GM19239 (cell line): Measurements from ENCODE around the gene CENPM.

Experiments used
- DNase-seq: peaks from one replicate; pipeline ENCODE4 v3.0.0; 2011; ENCODE audit warnings: low spot score; ENCODE audit not compliant: insufficient read length
- FAIRE-seq: peaks from 2 replicates; lab custom pipeline; 2011; peaks lifted over from hg19 to GRCh38; lab: Jason Lieb, UNC

The CENPM gene

DNA sequence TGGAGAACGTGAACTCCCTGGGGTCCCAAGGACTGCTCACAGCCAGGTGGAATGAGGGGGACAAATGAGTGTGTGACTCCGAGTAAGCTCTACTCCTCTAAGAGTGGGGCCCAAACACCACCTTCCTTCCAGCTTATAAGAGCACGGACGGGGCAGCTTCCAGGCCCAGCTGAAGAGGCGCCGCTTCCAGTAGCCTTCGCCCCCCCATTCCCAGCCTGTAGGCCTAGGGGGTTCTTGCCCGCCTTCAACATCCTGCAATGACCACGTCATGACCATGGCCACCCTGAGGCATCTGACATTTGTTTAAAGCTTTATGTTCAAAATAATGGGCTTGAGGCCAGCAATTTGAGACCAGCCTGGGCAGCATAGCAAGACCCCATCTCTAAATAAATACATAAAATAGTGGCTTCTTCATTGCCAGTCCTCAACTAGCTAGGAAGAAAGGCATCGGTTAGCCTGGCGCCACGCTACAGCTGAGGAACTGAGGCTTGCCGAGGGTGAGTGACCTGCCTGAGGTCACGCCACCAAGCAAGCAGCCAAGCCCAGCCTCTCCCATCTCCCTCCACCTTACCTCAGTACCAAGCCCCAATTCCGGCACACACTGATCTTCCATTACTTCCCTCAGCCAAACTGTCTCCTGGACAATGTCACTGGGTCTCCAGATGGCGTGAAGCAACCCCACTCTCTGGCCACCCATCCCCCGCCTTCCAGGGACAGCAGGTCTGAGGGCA, 12.5 kb downstream of the CENPM start:
- FAIRE-seq (no peak), DNase-seq (no peak)

DNA sequence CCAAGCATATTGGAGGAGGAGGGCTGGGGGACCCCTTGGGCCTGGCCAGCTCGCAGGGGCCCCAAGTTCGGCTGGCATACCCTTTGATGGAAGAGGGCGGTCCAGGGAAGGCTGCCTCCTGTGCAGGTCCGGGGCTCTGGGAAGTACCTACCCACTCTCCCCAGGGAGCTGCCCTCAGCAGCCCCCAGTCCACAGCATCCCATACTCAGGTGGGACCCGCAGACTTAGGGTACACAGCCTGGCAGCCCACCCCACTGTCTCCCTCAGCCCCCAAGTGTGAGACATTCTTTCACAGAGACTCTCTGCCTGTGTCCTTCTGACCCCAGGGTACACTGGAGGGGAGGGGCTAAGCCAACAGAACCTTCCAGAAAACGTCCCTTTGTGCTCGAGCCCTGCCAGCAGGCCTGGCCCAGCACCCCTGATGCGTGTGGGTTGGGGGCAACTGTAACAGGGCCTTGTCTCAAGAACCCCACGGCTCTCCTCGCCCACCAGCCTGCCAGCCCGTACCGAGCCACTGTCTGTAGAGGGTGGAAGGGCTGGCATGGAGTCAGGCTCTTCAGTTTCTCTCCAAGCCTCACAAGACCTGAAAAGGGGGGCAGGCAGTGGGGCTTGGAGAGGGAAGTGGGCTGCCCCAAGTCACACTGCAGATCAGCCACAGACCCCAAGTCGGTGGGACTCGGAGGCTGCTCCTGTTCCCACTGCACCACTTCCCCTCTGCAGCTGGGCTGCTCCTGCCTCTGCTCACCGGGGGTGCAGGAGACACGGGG, 13.4 kb downstream of the CENPM start:
- no peak for DNase-seq

DNA sequence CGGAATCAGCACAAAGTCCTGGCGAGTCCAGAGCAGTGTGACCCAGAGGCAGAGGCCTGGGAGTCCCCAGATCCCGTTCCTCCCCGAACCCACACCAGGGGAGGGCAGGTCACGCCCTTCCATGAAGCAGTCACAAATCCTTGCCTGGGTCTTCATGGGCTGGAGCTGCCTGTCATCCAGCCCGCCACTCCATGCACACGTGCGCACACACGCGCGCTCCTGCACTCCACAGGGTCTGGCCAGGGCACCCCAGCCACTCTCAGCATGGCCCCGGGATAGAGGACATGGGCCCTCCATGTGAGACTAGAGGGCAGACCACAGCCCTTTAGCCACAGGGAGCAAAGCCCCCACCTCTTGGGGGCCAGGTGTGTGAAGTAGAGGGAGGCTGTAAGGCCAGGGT, 14.6 kb downstream of the CENPM start:
- FAIRE-seq (no peak), DNase-seq (no peak)

More for the DNA sequence above, 13.4 kb downstream of the CENPM start:
- FAIRE-seq: peak; percentile 28

DNA sequence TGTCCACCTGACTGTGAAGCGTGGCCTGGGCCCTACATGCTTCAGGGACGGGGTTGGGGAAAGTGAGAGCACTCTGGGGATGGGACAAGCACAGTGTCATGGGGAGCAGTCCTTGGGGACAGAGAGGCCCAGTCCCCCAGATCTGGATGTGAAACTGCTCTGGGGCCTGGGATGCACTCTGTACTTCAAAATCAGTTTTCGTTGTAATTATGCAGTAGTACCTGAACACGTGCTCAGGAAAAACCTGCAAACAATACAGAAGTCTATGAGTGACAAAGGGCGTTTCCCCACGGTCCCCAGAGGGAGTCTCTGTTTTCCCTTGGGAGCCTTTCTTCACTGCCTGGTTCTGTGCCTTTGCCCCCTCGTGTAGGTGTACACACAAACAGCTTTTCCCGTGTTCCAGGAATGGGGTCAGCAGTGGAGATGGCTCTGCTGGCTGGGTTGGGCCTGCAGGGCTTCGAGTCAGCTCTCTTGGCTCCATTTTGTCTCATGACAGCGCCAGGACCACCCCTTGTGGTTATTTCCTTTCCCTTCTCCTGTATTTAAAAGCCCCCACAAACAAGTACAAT, 15.2 kb downstream of the CENPM start:
- DNase-seq: no peak

DNA sequence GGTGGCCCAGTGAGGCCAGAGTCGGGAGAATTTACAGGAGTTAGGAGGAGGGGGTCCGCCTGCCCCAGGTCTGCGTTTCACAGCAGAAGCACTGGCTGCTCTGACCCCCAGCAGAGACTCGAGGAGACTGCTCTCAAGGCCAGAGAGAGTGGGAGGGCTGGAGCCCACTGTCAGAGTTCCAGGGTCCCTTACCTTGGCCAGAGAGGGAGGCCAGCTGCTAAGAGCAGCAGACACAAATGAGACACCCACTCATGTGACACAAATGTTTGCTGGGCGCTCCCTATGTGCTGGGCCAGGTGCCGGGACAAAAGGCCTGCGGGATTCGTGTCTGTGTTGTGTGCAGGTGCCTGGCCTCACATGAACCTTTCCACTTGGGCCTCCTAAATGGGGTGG, 17.5 kb downstream of the CENPM start:
- no peak for DNase-seq
- FAIRE-seq: peak; percentile 86

More for the DNA sequence above, 15.2 kb downstream of the CENPM start:
- FAIRE-seq: peak; percentile 94

DNA sequence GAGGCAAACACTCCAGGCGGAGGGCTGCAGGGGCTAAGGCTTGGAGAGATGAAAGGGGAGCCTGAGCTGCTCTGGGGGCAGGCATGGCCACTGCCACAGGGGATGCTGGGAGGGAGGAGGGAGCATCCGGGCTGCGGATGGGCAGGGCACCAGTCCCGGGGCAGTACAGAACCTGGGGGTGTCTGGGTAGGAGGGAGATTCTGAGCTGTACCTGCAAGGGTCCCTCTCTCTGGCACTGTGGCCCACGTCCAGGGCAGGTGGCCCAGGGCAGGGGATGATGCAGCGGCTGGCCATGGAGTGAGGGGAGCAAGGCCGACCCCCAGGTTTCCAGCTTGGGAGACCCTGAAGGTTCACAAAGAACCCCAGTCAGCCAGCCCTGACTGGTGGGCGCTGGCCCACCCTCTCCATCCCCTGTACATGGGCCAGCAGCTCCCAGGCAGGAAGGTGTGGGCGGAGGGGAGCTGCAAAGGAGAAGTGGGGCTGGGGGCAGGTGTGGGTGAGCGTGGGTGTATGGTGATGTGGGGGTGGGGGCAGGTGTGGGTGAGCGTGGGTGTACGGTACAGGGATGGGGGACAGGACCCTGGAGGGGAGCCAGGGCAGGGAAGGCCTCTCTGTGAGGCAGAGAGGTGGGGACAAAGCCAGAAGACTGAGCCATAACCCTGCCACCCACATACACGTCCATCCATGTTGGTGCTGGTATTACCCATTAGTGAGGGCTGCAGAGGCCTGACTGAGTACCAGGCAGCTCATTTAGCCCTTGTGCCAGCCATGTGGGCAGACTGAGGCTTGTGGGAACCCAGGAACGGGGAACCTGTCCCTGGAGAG, 18.1 kb downstream of the CENPM start:
- peak; percentile 86 for FAIRE-seq

DNA sequence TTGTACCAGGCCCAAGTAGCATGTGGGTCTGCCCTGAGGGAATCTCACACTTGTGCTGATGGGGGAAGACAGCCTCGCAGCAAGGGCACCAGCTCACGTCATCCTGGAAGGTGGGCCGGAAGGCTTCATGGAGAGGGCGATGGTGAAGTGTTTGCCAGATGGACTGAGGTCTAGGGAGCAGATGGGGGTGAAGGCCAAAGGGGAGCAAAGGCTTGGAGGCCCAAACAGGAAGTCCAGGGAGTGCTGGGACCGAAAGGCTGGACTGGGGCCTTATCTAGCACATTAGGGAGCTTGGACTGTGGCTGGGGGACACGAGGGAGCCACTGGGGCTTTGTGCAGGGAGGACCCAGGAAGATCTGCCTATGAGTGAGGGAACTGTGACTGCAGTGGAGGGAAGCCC, 19.1 kb downstream of the CENPM start:
- DNase-seq (no peak), FAIRE-seq (peak; percentile 88)

More for the DNA sequence above, 18.1 kb downstream of the CENPM start:
- no peak for DNase-seq

DNA sequence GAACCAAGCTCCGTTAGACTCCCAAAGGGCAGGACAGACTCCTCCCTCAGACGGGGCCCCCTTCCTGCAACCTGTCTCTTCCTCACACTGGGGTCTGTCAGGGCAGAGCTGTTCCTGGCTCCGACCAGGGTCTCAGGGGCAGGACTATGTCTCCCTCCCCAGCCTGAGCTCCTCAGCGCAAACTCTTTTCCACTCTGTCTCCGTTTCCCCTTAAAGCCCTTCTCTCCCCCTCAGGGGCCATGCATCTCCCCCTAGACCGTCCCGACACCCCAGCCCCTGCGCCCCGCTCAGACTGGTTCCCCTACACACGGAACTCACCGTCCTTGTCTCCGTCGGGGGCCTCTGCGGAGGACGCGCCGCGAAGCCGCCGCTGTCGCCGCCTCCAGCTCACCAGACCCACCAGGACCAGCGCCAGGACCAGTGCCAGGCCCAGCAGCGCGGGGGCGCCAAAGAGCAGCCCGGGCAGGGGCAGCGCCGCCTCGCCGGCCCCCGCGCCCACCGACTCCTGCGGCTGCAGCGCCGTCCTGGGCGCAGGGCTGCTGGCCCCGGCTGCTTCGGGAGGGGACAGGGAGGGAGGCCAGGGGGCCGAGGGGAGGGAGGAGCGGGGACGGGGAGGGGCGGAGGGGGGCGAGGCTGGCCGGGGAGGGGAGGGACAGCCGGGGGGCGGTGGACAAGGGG, 21.0 kb downstream of the CENPM start:
- DNase-seq (no peak), FAIRE-seq (peak; percentile 90)

DNA sequence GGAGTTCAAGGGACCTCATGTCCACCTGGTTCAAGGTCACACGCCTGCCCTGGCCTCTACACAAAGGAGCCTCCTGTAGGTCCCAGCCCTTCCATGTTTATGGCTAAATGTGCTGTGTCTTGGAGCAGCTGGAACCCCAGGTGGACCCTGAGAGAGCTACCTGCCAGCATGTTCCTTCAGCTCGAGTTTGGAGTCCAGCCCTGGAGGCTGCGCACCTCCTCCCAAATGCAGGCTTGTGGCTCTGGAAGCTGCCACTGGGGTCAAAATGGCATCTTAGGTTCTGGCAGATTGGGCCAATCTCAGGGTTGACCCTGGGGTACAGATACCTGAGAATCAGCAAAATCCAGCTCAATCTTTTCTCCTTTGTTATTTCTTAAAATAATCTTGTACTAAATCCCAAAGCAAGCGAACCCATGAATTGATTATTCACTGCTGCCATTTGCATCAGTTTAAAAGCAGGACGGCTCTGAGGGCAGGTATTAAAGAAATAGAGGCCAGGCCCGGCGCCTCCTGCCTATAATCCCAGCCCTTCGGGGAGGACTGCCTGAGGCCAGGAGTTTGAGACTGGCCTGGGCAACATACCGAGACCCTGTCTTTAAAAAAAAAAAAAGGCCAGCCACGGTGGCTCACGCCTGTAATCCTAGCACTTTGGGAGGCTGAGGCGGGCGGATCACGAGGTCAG, 23.2 kb downstream of the CENPM start:
- DNase-seq: no peak
- no peak for FAIRE-seq

DNA sequence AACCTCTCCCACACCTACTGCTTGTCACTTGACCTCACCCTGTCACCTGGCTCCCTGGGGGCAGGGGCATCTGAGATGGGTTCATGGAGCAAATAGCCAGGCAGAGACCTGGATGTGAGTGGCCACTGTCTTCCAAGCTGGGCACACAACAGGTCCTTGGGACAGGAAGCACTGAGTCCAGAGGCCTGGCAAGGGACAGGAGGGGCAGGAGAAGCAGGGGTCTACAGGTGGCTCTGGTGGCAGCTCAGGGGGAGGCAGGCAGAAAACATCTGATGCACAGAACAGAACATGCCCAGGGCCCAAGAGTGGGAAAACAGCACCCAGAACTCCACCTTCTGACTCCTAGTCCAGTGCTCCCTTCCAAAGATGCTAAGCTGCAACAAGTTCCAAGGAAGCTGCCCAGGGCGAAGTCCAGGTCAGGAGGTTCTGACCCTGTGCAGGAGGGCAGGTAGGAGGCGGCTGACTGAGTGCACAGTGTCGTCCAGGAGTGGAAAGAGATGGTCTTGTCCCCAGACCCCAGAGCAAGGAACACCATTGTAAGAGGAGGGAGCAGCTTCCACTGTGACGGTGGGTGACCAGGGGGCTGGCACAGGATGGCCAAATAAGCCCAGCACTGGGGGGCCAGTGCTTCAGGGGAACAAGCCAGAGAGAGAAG, 23.9 kb downstream of the CENPM start:
- FAIRE-seq (no peak), DNase-seq (no peak)

DNA sequence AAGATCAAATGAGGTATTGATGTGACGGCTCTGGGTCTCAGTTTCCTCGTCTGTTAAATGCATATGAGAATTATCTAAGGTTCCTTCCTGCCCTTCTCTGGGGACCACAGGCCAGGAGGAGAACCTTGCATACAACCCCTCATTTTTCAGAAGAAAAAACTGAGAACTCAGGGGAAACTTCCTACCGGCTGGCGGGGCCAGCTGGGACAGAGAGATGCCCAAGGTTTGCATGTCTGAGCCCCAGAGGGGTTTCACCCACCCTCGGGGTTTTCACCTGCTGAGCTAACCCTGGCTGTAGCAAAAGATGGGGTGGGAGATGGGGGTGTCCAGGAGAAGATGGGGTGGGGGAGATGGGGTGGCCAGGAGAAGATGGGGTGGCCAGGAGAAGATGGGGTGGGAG, 24.6 kb downstream of the CENPM start:
- FAIRE-seq: peak; percentile 87

DNA sequence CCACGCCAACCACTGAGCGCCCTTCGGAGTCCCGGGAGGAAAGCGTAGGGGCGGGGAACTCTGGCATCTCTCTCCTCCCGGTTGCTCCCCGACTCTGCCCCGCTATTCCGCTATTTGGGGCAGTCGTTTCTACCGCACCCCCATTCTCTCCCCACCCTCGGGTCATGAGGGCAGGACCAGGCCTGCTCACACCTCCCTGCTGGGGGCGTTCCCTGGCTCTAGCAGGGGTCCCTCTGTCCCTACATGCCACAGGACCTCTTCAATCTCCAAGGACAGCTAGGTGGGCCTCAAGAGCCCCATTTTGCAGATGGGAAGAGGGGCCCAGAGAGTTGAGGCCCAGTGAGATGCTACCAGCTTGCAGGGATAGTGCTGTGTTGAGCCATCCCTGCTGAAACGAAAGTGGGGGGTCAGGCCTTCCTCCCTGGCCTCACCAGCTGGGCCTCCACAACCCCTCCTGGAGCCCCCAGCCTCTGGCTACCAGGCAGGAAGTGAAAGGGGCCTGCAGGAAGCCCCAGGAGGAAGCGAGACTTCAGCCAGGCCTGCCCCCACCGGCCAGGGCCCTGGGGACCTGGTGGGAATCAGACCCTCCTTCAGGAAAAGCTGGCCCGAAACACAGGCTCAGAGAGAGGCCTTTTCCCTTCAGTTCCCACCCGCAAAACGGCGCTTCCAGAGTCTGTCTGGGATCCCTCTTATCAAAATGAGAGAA, 26.5 kb downstream of the CENPM start:
- DNase-seq (no peak), FAIRE-seq (peak; percentile 95)

More for the DNA sequence above, 24.6 kb downstream of the CENPM start:
- DNase-seq: no peak

DNA sequence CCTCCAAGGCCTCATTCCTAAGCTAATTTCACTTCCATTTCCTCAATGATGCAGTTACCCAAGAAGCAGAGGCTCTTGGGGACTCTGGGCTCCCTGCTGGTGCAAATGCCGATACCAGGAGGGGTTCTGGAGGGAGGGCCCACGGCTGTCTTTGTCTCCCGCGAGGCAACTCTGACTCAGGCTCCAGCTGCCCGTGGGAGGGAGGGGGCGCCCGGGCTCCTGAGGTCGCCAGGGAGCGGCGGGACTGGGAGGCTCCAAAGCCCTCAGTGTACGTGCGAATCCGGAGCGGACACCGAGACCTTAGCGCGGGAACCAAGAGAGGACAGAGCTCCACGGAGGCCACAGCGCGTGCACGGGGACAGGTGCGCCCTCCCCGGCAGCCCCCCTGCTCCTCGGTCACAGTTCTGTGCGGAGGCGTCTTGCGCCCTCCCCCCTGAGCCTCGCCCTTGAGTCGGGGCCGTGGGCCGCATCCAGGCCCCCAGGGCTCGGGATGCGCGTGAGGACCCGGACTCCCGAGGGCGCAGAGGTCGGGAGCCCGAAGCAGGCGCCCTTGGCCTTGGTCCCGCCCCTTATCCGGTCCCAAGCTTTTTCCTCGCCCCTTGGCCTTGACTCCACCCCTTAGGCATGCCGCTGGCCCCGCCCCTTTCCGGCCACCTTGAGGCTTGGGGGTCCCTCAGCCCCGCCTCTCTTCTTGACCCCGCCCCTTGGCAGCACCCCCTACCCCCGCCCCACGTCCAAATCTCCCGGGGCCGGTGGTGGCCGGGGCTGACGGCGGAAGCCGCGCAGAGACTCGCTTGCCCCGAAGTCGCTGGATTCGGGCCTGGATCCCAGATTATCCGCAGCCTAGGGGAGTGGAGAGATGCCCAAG, 27.4 kb downstream of the CENPM start:
- FAIRE-seq: peak; percentile 91
- no peak for DNase-seq

DNA sequence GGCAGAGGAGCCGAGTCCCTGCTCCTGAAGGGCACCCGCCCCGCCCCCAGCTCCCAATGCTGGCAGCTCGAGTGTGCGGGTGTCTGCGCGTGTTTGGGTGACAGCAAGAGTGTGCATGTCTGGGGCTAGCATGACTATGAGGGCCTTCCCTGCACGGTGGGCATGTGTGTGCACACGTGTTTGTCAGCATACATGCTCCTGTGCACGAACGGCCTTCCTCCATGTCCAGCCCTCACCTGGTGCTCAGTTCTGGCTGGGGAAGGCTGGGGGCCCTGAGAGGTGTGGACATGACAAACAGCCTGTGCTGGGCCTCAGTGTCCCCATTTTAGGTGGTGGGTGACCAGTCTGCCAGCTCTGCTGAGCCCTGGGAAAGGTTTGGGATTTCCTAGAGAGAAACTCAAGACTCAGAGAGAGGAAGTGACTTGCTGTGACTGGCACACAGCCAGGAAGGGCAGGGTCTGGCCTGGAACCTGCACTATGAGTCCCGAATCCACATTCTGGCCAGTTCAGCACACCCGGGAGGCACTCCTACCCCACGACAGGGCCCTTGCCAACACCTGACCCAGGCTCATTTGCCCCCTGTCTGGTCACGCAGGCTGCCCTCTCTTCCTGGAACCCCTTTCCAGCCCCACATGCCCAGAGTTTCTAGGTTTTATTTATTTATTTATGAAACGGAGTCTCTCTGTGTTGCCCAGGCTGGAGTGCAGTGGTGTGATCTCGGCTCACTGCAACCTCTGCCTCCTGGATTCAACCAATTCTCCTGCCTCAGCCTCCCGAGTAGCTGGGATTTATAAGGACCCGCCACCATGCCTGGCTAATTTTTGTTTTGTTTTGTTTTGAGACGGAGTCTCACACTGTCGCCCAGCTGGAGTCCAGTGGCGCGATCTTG, 28.8 kb downstream of the CENPM start:
- FAIRE-seq: peak; percentile 82
- DNase-seq: no peak

DNA sequence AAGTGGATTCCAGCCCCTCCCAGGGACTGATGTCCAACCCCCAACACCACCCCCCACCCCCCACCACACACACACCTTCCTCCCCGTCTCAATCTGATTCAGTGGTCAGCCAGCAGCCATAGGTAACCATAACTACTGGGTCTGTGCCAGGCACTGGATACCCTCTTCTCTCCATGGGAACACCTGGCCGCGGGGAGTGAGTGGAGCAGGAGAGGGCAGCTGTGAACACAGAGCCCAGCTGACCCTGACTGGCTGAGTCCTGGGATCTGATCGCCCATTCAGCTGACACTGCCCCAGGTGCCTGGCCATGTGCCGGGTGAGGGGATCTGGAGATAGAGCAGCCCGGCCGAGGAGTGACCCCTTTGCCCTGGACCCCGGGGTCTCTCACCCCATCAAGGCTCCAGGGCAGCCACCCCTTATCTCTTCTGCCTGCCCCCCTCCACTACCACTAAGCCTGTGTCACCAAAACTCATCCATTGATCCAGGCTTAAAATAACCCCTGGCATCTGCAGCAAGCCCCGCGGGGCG, 29.5 kb downstream of the CENPM start:
- no peak for FAIRE-seq
- no peak for DNase-seq

DNA sequence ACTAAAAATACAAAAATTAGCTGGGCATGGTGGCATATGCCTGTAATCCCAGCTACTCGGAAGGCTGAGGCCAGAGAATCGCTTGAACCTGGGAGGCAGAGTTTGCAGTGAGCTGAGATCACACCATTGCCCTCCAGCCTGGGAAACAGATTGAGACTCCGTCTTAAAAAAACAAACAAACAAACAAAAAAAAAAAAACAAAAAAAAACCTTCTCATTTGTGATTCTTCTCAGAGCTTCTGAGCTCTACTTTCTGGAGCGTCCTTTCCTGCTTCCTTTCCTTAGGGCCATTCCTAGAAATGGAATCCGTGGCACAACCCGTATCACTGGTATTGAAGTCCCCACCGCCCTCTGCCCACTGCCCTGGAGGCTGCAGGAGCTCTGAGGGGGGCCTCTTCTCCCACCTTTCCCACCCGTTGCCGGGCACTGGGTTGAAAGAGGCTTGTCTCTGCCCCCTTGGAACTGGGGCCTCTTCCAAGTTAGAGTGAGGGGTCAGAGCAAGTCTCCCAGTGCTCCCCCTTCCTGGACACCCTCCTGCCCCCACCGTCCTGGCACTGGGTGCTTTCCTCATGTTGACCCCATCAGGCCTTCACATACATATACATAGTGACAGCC, 30.1 kb downstream of the CENPM start:
- no peak for FAIRE-seq

More for the DNA sequence above, 30.1 kb downstream of the CENPM start:
- no peak for DNase-seq
